ENCODE measurements around the gene LMO1. TPM values are rescaled to one million over a fixed set of nuclear protein-coding genes. Genes with fewer than 3 reads are reported as not detected.

The LMO1 gene
- total RNA-seq, 1 experiment from 2014 or later: not detected

- no peak overlapping the region for H3K4me3 Mint-ChIP-seq (ENCODE audit: unreplicated experiment)
- H3K27ac Mint-ChIP-seq (ENCODE audit: low read depth, unreplicated experiment): no peak overlapping the region
- CTCF ChIA-PET: interaction anchor here (0.7 to 2.0 kb wide), 3 partner anchors 13 to 966 kb away, joined by 3 to 10 read pairs (median 5); no protein-coding TSS in a partner anchor
- no peaks in the 10 kb centered on the region for H3K36me3 Mint-ChIP-seq (ENCODE audit: insufficient read depth, unreplicated experiment)
- H3K27me3 Mint-ChIP-seq (ENCODE audit: insufficient read depth, unreplicated experiment): peaks cover 56% of the 10 kb centered on the region
- no peaks in the 10 kb centered on the region for H3K9me3 Mint-ChIP-seq (ENCODE audit: unreplicated experiment)
- no peaks in the 10 kb centered on the region for H3K4me1 Mint-ChIP-seq (ENCODE audit: insufficient read depth, unreplicated experiment)
- POLR2A ChIA-PET: interaction anchor here (0.7 kb wide), 1 partner anchor 278 kb away, joined by 4 read pairs; no protein-coding TSS in a partner anchor
- no peak for DNase-seq (ENCODE audit: unreplicated experiment)
- no peak for TF ChIP-seq CTCF (IDR thresholded peaks at IDR 0.05; ENCODE audit: unreplicated experiment)
- intact Hi-C loops (cut with micrococcal nuclease): no loop called here
- no TSS peak for BruUV-seq (replicated peaks)
These were observed 85.4 kb downstream of the LMO1 start for GRCh38 chr11:8178297-8178696.

- DNase-seq (ENCODE audit: unreplicated experiment): no peak
- ChIA-PET POLR2A (no interaction called here), CTCF (interaction anchor here (0.7 kb wide), 1 partner anchor 221 kb away, joined by 6 read pairs; no protein-coding TSS in a partner anchor)
- Mint-ChIP-seq H3K27ac (ENCODE audit: low read depth, unreplicated experiment) (no peak overlapping the region), H3K4me1 (ENCODE audit: insufficient read depth, unreplicated experiment) (no peaks in the 10 kb centered on the region), H3K27me3 (ENCODE audit: insufficient read depth, unreplicated experiment) (peaks cover 47% of the 10 kb centered on the region), H3K36me3 (ENCODE audit: insufficient read depth, unreplicated experiment) (no peaks in the 10 kb centered on the region), H3K4me3 (ENCODE audit: unreplicated experiment) (no peak overlapping the region), H3K9me3 (ENCODE audit: unreplicated experiment) (no peaks in the 10 kb centered on the region)
- intact Hi-C loops (cut with micrococcal nuclease): no loop called here
- no TSS peak for BruUV-seq (replicated peaks)
- TF ChIP-seq CTCF (IDR thresholded peaks at IDR 0.05; ENCODE audit: unreplicated experiment): no peak
These were observed 86.5 kb downstream of the LMO1 start for GRCh38 chr11:8177136-8177535.

Other genes starting within 250 kb of the LMO1 start
- 1.4 and 1.8 TPM in 2 replicates for gene TUB, start 182.7 kb downstream of the LMO1 start, total RNA-seq (2022)
- 0.65 and 0.96 TPM in 2 replicates for gene RIC3, start 94.9 kb downstream of the LMO1 start, total RNA-seq (2022)